ENCODE results near the gene C5orf46. TPM values are rescaled to one million over a fixed set of nuclear protein-coding genes. Genes with fewer than 3 reads are reported as not detected.

C5orf46 gene
- polyA plus RNA-seq, 1 of the 3 experiments (the other 2 are of a cell fraction): 4.1 TPM

DNA sequence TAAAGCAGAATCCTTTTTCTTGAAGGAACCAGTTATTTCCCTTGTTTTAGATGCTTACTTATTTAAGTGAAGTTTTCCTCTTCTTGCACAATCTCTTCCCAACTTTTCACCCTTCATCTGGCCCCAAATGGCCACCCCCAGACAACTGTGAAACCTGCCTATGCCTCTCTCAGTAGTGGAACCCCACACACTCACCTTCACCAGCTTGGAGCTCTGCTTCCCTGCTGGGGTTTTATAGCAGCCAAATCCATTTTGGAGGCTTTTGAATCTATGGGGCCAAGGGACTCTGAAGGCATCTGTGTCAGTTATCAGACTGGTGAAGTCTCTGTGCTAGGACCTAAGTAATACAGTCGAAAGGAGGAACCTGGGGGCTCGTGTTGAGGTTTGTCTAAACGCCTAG, 52.0 kb downstream of the C5orf46 start:
- Histone ChIP-seq H3K79me2 (ENCODE audit: insufficient read depth) (no peaks in the 10 kb centered on the region), H4K20me1 (ENCODE audit: insufficient read depth) (no peaks in the 10 kb centered on the region), H3K27me3 (ENCODE audit: insufficient read depth) (no peaks in the 10 kb centered on the region), H3K4me2 (no peak overlapping the region), H3K4me3 (ENCODE audit: low read depth in 2 of 2, low read length in 1 of 2) (no peak overlapping the region), H3K9me2 (no peaks in the 10 kb centered on the region), H3K4me1 (ENCODE audit: control insufficient read depth in 1 of 2, insufficient read depth in 2 of 2, low read depth in 1 of 2, low read length in 1 of 2) (0 out of 4 replicates have a peak, but pooled peaks cover 0 to under 1% of the 10 kb centered on the region in 2 experiments), H2AFZ (ENCODE audit: low read depth) (no peak overlapping the region), H3K9me3 (no peaks in the 10 kb centered on the region), H3K27ac (ENCODE audit: low read depth in 2 of 2, low read length in 1 of 2) (no peak overlapping the region), H3K36me3 (replicated peaks in 1 of 2; ENCODE audit: control insufficient read depth in 1 of 2, insufficient read depth in 2 of 2, low read length in 1 of 2) (no peaks in the 10 kb centered on the region), H3K9ac (no peak overlapping the region), H3F3A (replicated peaks; ENCODE audit: insufficient read depth) (no peaks in the 10 kb centered on the region)
- CTCF ChIA-PET: interaction anchor here (1.1 to 2.4 kb wide), 4 partner anchors 33 to 226 kb away, joined by 3 to 8 read pairs (median 5); no protein-coding TSS in a partner anchor
- 24% methylated on average over 3 of the region's 3 CpGs for WGBS (ENCODE audit: low lambda C conversion rate)
- POLR2A ChIA-PET: no interaction called here
- no peak for DNase-seq
- TF ChIP-seq FOXJ3 (CRISPR knock-in tag; IDR thresholded peaks at IDR 0.05): no peak
- no peak for TF ChIP-seq RCOR1 (IDR thresholded peaks at IDR 0.05; ENCODE audit: low read length)
- no peak for TF ChIP-seq SIN3A (IDR thresholded peaks at IDR 0.05; ENCODE audit: borderline replicate concordance, low read depth, low read length)
- no peak for TF ChIP-seq FOXM1 (IDR thresholded peaks at IDR 0.05; ENCODE audit: low read depth)
- TF ChIP-seq EZH2phosphoT487 (IDR thresholded peaks at IDR 0.05; ENCODE audit: borderline replicate concordance, low read depth): no peak
- no peak for TF ChIP-seq FOSL2 (IDR thresholded peaks at IDR 0.05; ENCODE audit: borderline replicate concordance, low read depth)
- TF ChIP-seq, protein P1, sequence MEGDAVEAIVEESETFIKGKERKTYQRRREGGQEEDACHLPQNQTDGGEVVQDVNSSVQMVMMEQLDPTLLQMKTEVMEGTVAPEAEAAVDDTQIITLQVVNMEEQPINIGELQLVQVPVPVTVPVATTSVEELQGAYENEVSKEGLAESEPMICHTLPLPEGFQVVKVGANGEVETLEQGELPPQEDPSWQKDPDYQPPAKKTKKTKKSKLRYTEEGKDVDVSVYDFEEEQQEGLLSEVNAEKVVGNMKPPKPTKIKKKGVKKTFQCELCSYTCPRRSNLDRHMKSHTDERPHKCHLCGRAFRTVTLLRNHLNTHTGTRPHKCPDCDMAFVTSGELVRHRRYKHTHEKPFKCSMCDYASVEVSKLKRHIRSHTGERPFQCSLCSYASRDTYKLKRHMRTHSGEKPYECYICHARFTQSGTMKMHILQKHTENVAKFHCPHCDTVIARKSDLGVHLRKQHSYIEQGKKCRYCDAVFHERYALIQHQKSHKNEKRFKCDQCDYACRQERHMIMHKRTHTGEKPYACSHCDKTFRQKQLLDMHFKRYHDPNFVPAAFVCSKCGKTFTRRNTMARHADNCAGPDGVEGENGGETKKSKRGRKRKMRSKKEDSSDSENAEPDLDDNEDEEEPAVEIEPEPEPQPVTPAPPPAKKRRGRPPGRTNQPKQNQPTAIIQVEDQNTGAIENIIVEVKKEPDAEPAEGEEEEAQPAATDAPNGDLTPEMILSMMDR (IDR thresholded peaks at IDR 0.05): no peak
- TF ChIP-seq JUND (IDR thresholded peaks at IDR 0.05): no peak
- no peak for TF ChIP-seq TEAD4 (IDR thresholded peaks at IDR 0.05; ENCODE audit: borderline replicate concordance, insufficient read depth)
- TF ChIP-seq, protein P2, sequence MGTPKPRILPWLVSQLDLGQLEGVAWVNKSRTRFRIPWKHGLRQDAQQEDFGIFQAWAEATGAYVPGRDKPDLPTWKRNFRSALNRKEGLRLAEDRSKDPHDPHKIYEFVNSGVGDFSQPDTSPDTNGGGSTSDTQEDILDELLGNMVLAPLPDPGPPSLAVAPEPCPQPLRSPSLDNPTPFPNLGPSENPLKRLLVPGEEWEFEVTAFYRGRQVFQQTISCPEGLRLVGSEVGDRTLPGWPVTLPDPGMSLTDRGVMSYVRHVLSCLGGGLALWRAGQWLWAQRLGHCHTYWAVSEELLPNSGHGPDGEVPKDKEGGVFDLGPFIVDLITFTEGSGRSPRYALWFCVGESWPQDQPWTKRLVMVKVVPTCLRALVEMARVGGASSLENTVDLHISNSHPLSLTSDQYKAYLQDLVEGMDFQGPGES (IDR thresholded peaks at IDR 0.05; ENCODE audit: low read depth, low read length): no peak
- TF ChIP-seq, protein P3, sequence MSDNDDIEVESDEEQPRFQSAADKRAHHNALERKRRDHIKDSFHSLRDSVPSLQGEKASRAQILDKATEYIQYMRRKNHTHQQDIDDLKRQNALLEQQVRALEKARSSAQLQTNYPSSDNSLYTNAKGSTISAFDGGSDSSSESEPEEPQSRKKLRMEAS (IDR thresholded peaks at IDR 0.05; ENCODE audit: low read depth): no peak

DNA sequence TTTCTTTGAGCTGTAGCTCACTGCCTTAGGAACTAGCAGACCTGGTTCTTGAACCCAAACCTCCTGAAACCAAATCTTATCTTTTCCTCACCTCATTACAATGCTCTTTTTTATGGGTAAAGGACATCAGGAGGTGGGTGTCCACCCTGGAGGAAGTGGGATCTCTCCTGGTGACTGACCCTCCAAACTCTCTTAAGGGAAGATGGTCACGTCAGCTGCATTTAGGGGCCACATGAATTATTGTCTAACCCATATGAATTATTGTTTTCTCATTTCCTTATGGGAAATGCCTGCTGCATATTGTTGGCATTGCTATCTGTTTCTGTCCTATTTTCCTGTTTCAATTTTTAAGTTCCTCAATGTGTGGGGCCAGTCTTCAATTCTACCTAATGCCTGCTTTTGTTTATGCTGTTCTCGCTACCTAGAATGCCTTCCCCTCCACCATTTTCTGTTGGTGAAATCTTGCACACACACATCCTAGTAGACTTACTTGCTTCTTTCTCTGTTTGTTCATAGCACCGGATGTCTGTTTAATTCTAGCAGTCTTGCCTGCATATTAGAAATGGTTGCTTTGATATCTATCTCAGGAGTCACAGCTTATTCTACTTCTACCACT, 52.9 kb downstream of the C5orf46 start:
- H3K27ac ChIP-seq (ENCODE audit: low read depth in 2 of 2, low read length in 1 of 2): no peak overlapping the region
- ChIA-PET CTCF (interaction anchor here (1.6 kb wide), 1 partner anchor 82 kb away, joined by 6 read pairs; no protein-coding TSS in a partner anchor), POLR2A (no interaction called here)
- no peaks in the 10 kb centered on the region for H3K36me3 ChIP-seq (replicated peaks in 1 of 2; ENCODE audit: control insufficient read depth in 1 of 2, insufficient read depth in 2 of 2, low read length in 1 of 2)
- 50% methylated on average over 3 of the region's 3 CpGs for WGBS (ENCODE audit: low lambda C conversion rate)
- H4K20me1 ChIP-seq (ENCODE audit: insufficient read depth): no peaks in the 10 kb centered on the region
- H3K9me2 ChIP-seq: no peaks in the 10 kb centered on the region
- 0 out of 4 replicates have a peak, but pooled peaks cover 0 to 9% of the 10 kb centered on the region in 2 experiments for H3K4me1 ChIP-seq (ENCODE audit: control insufficient read depth in 1 of 2, insufficient read depth in 2 of 2, low read depth in 1 of 2, low read length in 1 of 2)
- no peaks in the 10 kb centered on the region for H3K79me2 ChIP-seq (ENCODE audit: insufficient read depth)
- no peak overlapping the region for H3K4me3 ChIP-seq (ENCODE audit: low read depth in 2 of 2, low read length in 1 of 2)
- H3K4me2 ChIP-seq: no peak overlapping the region
- no peaks in the 10 kb centered on the region for H3K9me3 ChIP-seq
- no peak overlapping the region for H3K9ac ChIP-seq
- no peak overlapping the region for H2AFZ ChIP-seq (ENCODE audit: low read depth)
- H3F3A ChIP-seq (replicated peaks; ENCODE audit: insufficient read depth): no peaks in the 10 kb centered on the region
- no peaks in the 10 kb centered on the region for H3K27me3 ChIP-seq (ENCODE audit: insufficient read depth)
- DNase-seq: no peak
- TF ChIP-seq FOXJ3 (CRISPR knock-in tag; IDR thresholded peaks at IDR 0.05) (no peak), EP300 (IDR thresholded peaks at IDR 0.05; ENCODE audit: borderline replicate concordance in 1 of 2, low read depth in 1 of 2, low read length in 1 of 2) (no peak), MEF2A (IDR thresholded peaks at IDR 0.05; ENCODE audit: borderline replicate concordance, low read depth) (no peak), SMC3 (IDR thresholded peaks at IDR 0.05; ENCODE audit: low read depth, low read length) (no peak), EZH2phosphoT487 (IDR thresholded peaks at IDR 0.05; ENCODE audit: borderline replicate concordance, low read depth) (no peak), FOXM1 (IDR thresholded peaks at IDR 0.05; ENCODE audit: low read depth) (no peak), CHD2 (IDR thresholded peaks at IDR 0.05; ENCODE audit: low read length, partially characterized antibody) (no peak), POLR2AphosphoS5 (IDR thresholded peaks at IDR 0.05; ENCODE audit: low read depth, low read length) (no peak), GATA2 (CRISPR knock-in tag; IDR thresholded peaks at IDR 0.05) (no peak), NRF1 (IDR thresholded peaks at IDR 0.05; ENCODE audit: low read depth, low read length) (no peak), RFX5 (IDR thresholded peaks at IDR 0.05; ENCODE audit: low read length) (no peak)
- TF ChIP-seq, protein P3 (IDR thresholded peaks at IDR 0.05; ENCODE audit: low read depth): no peak
- TF ChIP-seq, protein P4, sequence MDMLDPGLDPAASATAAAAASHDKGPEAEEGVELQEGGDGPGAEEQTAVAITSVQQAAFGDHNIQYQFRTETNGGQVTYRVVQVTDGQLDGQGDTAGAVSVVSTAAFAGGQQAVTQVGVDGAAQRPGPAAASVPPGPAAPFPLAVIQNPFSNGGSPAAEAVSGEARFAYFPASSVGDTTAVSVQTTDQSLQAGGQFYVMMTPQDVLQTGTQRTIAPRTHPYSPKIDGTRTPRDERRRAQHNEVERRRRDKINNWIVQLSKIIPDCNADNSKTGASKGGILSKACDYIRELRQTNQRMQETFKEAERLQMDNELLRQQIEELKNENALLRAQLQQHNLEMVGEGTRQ (IDR thresholded peaks at IDR 0.05; ENCODE audit: borderline replicate concordance, low read depth, low read length): no peak
- TF ChIP-seq, protein P1 (IDR thresholded peaks at IDR 0.05): no peak
